Activated T-helper 1 cell treated with Interleukin-2 at 50 U/mL for 16 hours (primary cell): ENCODE data around the gene RAB13.

ENCODE experiments used
- DNase-seq: peaks from one replicate; pipeline ENCODE4 v3.0.0-alpha.2; 2020; ENCODE audit warnings: low read depth

The RAB13 gene

DNA sequence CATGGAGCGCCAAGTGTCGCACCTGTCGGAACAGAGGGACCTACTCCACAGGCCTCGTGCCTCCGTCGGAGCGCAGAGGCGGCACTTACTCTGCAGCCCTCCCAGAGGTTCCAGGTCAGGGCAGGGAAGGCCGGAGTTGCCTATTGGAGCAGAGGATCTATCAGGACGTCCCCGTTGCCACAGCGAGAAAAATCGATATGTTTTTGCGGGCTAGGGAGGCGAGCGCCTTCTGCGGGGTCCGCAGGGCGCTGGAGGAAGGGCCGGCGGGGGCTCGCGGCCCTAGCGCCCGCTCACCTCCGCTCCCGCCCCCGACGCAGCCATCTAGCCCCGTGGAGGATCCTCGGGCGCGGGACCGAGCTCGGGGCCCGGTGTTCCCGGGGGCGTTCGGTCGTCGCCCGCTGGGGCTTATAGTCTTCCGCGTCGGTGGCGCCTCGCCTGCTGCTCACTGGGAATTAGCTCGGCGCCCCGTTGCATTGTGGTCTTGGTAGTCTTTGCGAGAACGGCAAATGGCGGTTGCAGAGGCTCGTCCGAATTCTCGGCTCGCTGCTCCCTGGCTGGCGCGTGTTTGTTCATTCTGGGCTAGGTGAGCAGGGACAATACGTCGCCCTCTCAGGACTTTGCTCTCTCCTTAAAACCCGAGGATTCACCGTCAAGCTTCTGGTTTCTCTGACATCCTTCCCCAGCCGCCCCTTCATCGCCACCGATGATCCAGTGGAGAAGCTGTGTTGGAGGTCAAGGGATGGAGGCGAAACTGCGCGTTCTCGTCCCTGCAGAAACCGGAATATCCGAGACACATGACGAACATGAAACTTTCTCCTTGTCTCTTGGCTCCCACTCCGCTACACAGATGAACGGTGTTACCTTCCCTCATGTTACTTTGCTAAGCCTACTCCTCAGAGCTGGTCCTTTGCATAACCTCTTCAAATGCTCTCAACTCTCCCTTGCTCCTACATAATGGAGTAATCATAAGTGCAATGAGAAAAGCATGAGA is 8.6 kb downstream of the RAB13 start, which contains the start of gene JTB:
TSS of gene JTB (minus strand) at position 425 of the 991 bp plus-strand sequence. CDS start at position 3, 422 bp downstream.
- DNase-seq, result peak; percentile 73

DNA sequence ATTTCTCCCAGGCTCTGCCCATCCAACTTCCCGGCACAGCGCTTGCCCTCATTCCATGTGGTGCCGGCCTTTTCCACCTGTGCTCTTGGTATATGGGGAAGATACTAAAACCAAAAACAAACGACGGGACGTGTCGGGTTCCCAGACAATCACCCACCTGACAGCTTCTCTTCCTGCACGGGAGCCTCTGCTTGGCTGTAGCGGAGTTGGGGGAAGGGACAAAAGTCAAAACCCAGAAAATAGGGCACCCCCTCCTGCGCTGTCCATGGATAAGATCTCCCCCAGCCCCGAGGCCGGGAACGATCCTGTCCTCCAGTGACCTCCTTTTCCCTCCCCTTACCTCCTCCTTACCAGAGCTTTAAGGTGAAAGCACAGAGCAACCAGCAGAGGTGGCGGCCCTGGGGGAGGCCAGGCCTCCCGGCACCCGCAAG is 9.3 kb downstream of the RAB13 start:
- no peak for DNase-seq

DNA sequence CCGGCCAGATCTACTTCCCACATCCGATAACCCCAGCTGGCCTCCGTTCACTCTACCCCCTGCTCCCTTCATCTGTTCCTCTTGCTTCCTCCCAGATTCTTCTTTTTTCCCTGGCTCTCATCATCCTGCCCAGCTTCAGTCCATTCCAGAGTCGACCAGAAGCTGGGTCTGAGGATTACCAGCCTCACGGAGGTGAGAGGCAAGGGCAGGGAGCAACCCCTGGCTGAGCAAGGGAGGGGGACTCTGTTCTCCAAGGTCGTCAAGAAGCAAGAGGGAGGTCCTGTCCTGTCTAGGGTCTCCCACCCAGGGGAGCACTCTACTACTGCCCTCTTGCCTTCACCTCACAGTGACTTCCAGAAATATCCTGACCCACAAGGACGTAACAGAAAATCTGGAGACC is 12.6 kb downstream of the RAB13 start:
- no peak for DNase-seq

DNA sequence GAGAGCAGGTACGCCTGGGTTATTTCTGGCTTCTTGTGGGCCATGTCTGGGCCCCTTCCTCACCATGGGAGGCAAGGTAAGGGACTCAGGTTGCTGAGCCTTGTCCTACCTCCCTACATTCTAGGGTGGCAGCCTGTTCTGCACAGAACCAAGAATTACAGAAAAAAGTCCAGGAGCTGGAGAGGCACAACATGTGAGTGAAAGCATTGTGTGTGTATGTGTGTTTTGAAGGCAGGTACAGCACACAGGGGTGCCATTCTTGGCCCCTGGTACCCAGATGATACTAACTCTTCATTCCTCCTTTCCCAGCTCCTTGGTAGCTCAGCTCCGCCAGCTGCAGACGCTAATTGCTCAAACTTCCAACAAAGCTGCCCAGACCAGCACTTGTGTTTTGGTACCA is 13.1 kb downstream of the RAB13 start:
- DNase-seq, result no peak

DNA sequence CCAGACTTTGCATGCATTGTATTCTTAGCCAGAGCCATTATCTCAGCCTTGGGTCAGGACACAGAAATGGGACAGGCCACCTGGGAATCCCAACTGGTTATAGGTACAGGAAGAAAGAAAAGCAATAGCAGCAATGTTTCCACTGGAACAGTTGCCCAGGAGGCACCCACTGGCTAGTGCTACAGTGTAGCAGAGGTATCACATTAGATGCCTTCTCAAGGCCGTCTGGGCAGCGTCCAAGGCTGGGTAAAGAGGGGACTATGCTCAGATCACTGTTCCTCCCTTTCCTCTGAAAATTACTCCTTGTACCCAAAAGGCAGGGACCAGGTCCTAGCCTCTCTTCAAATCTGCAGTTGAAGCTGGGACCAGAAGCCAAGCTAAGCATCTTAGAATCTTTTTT is 15.8 kb downstream of the RAB13 start:
- no peak for DNase-seq

DNA sequence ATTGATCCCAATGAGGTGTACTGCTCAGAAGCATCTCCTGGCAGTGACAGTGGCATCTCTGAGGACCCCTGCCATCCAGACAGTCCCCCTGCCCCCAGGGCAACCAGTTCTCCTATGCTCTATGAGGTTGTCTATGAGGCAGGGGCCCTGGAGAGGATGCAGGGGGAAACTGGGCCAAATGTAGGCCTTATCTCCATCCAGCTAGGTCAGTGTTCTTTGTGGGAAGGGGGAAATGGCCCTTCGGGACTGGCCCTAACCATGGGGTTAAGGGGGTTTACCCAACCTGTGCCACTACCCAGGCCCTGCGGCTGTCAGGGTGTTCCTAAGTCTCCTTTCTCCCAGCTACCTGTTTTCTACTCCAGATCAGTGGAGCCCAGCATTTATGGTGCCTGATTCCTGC is 17.2 kb downstream of the RAB13 start:
- no peak for DNase-seq

DNA sequence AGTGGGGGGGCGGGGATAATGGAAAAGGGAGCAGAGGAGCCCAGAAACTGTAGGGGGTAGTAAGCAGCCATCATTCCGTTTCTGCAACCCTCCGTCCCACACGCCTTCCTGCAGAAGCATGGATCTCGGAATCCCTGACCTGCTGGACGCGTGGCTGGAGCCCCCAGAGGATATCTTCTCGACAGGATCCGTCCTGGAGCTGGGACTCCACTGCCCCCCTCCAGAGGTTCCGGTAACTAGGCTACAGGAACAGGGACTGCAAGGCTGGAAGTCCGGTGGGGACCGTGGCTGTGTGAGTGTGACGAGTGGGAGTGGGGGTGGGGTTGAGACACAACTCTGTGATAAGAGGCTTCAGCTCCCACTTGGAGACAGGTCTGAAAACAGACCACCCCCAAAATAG is 17.7 kb downstream of the RAB13 start:
- no peak for DNase-seq

DNA sequence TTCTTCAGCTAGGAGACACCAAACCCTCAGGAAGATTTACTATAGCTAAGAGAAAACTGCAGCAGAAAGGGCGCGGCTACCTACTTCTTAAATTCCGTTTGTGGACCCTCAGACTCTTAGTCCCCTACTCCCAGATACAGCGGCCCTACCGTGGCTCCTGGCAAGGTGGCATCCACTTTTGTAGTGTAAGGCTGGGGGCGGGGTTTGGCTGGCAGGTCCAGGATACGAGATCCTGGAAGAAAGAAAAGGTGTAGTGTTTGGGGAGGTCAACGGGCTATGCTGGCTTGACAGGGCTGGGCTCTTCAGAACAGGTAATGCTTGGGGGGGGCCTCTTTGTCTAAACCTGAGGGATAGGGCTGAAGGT is 18.2 kb downstream of the RAB13 start:
- no peak for DNase-seq

DNA sequence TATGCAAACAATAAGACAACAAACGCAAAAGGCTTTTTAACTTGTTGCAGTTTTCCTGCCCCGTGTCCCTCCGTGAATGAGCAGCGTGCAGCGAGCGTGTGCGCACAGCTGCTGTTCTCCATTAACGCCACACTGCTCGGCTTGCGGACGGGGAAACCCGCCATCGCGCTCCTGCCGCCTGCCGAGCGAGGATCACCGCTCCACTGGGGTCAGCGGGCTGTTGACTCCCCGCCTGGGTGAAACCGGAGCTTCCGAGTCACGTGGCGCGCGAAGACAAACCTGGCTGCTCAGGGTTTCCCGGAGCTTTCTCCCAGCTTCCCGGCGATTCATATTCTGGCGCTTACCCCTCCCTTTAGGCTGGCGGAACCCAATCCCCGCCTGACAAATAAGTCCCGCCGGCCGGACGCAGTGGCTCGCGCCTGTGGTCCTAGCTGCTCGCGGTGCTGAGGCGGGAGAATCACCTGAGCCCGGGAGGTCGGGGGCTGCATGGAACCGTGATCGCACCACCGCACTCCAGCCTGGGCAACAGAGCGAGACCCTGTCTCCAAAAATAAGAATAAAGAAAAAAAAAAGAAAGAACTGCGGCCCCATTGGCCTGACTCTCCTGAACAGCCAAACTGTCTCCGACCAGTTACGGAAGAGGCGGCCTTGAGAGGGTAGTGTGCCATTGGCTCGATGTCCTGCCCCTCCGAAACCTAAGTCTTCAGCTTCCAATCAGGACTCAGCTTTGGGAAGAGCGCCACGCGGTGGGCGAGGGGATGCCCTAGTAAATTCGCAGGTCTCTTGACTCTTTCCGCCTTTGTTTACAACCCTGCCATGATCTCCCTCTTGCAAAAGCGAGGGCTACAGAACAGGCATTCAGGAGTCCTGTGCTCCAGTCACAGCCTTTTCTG is 18.8 kb downstream of the RAB13 start, which contains the start of gene CREB3L4:
TSS of gene CREB3L4 (plus strand) at position 796 of the 893 bp plus-strand sequence. CDS start 624 bp downstream, outside the sequence.
- peak; percentile 76 for DNase-seq

DNA sequence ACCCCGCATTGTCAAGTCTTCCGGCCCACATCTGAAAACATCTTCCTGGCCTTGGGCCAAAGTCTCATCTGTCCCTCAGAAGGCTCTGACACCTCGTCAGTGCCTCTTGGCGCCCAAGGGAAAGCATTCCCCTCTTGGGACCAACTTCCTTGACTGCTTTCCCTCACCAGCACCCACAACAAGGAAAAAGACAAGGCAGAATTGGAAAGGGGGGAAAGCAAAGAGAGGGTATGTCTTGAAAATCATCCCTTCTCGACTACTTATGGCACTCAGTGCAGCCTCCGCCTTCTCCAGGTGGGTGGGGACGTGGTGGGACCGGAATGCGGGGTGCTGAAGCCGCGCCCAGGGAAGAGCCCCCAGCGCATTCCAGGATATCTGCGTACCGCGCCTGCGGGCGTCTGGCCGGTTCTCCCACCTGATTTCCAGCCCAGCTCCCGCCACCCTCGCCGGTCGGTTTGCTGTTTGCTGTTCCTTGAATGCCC is 22.2 kb downstream of the RAB13 start:
- no peak for DNase-seq

DNA sequence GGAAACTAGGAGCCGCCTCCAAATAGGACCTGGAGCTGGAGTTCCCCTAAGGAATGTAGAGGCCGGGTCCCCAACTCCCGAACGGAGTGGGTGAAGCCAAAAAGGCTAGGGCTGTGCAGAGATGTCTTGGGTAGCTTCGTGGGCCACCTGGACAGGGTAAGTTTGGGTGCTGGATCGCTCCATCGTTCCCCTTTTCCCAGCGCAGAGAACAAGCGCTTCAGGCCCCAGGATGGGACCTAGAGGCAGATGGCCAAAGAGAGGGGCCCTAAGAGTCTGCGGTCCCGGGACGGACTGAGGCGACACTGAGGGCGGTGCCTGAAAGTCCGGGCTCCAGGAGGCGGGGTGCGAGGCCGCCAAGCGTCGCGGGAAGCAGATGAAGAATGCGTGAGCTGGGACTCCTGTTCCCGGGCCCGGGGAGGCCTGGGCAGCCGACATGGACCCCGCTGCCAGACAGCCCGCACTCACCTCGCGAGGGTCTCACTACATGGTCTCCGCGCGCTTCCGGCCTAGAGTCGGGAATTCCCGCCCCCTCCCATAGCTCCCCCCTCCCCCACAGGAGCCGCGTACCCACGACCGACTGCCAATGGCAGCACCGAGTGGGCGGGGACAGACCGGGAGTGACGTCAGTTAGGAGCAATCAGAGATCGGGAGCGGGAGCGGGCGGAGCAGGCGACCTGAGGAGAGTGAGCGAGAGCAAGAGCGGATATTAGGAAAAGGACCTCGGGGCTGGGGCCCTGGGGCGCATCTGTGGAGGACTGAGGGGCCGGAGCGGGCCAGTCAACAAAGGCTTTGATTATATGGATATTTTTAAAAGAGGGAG is 22.9 kb downstream of the RAB13 start, which contains the start of gene SLC39A1:
TSS of gene SLC39A1 (minus strand) at position 508 of the 820 bp plus-strand sequence. CDS start 822 bp downstream, outside the sequence.
- DNase-seq, result peak; percentile 85

DNA sequence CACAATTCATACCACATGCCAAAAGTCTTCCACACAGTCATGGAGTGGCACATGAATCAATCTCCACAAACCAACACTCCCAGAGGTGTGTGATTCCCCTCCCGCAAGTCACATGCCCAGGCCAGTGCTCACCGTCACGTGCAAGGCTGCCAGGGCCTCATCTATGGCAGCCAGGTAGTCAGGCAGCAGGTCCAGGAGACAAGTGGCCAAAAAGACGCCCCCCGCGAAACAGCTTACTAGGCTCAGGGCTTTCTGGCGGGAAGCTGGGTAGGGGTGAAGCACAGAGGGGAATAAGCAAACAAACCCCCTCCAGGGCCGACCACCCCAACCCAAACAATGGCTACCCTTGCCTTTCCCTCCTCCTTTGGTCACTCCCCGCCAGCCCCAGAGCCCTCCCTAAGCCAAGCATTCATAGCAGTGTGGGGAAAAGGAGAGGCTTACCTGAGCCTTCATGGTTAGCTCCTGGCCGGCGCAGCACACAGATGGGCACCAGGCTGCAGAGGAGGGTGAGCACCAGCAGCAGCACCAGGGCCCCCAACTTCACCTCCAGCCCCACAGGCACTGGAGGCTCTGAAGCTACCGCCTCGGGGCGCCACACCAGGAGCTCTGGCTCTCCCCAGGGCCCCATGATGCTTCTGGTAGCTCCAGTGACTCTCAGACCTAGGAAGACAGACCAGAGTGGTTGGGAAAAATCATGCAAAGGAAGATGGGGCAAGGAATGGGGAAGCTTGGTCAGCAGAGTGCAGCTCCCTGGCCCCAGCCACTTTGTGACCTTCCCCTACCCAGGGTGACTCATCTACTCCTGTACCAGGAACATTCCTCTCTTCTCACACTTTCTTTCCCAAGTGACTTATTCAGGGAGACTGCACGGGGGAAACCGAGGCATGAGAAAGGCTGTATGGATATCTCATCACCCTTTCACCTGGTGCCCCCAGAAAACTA is 23.8 kb downstream of the RAB13 start:
- DNase-seq, result no peak

DNA sequence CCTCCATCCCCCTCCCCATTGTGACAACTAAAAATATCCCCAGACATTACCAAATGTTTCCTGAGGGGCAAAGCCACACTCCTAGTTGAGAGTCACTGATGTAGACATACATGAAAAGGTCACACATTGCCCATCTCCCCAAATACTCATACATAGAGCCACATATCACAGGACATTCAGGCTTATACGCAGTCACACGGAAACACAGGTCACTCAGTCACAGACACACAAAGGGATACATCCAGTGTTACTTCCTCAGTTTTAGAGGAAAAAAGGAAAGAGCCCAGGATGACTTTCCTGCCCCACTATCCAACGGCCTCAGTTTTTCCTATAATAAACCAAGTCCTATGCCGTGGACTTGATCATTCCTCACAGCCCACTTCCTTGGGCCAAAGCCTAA is 24.7 kb downstream of the RAB13 start:
- DNase-seq, result no peak

DNA sequence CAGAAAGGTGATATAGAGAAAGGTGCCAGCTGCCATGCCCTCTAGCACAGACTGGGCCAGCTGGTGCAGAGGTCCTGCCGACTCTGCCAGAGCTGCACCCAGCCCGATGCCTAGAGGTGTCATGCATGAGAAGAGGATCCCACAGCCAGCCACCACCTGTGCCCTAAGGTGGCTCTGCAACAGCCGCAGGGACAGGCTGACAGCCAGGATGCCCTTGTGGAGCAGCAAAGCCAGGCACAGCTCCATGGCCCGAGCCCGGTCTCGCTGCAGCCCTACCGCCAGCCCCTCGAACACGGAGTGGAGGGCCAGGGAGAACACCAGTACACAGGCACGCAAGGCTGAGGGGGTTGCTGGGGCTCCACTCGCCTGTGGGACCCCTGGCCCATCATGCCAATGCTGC is 25.9 kb downstream of the RAB13 start:
- DNase-seq, result no peak

DNA sequence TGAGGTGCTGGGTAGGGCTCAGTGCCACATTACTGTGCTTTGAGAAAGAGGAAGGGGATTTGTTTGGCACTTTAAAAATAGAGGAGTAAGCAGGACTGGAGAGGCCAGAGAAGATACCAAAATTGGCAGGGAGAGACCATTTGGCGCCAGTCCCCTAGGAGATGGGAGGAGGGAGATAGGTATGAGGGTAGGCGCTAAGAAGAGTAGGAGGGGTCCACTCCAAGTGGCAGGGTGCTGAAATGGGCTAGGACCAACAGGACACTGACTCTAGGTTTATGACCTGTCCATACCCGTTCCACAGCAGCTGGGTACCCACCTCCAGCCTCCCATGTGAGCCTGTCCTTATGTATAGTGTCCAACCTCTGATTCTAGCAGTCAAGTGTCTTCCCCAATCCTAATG is 26.7 kb downstream of the RAB13 start:
- DNase-seq, result no peak

DNA sequence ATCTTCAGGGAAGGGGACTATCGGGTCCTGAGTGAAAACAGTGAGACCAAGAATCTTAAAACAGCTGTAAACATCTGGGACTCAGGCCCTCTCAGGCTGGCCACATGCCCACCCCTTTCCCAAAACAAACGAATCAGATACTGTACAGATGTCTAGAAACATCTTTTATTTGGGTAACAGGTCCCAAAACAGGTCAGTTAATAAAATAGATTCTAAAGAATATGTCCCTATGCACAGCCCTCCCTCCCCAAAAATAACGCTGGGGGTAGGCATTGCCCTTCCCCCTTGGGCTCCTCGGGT is 27.2 kb downstream of the RAB13 start:
- DNase-seq, result no peak

DNA sequence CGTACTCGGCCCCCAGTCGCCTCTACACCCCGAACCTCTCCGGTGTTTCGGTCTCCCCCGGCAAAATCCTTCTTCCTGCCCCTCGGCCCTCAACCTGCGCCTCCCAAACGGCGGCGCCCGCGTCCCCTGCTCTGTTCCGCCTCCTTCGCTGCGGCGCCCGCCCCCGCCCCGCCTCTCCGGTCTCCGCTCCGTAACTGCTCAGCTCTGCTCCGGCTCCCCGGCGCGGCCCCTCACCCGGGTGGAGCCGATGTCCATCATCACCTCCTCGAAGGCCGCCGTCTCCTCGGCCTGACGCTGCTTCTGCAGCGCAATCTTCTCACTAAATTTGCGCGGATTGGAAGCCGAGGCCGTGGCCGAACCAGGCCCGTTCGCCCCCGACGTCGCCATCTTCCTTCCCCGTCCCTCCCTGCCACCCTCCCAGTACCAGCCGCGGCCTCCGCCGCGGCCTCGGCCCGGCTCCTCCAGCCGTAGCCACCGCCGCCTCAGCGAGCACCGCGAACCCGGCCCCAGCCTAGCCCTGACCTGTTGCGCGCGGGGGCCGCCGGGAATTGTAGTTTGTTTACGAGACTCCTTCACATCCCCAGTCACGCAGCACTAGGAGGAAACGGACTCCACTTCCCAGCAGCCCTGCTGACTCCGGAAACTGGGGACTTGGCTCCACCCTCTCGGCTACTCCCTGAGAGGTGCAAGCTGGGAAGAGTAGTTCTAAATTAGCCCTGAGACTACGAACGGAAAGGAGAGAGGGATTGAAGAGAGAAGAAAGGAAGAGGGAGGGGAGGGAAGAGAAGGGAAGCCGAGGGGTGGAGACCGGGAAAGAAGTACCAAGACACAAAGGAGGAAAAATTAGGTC is 27.8 kb downstream of the RAB13 start, which contains the start of gene CRTC2:
TSS of gene CRTC2 (minus strand) at position 502 of the 850 bp plus-strand sequence. CDS start at position 387, 115 bp downstream.
- peak; percentile 93 for DNase-seq

DNA sequence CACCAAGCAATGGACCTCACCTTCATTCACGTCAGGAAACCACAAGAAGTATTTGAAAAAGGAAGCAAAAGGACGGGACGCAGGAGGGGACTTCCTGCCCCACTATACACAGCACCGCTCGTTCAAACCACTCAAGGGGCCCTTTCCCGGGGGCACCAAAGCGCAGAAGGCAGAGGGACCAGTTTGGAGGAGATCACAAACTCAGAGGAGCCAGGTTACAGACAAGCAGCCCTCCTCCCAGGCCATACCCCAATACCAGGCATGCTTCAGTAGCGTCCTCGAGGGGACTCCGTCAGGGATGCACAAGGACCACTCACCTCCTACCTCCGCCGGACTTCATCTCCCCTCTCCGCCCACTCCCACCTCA is 28.4 kb downstream of the RAB13 start:
- DNase-seq, result no peak

DNA sequence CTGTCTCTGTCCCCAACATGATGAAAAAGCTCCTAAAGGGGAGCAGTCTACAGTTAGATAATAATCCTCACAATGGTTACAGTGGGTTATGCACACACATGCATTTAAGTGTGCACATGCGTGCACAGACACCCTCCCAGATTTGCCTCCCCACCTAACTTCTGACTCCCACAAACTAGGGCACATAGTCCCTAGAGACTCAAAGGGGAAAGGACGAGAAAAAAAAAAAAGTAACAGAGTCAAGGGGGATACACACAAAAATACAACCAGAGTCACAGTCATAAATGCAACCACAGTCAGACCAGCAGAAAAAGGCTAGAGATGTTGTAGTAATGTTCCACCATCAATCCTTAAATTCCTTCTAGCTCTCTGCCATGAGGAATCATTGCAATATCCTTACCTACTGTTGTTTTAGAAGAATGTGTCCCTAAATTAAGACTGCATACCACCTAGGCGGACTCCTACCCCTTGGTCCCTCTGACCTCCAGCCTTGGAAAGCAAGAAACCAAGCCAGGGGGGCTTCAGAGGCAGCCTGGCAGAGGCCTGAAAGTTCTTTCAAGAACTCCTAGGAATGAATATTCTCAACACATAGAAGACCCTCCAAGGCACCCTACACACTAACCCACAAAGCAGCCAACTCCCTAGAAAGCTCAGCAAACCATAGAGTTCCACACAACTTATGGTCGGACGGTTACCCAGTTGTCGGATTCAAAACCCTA is 29.0 kb downstream of the RAB13 start:
- no peak for DNase-seq
